MM.1S (cell line): Measurements from ENCODE around the gene GPRASP3.

Source experiments
- CTCF ChIP-seq: fragments of 300-600 bp; sonication (generic); IDR thresholded peaks from 2 replicates; pipeline ENCODE4 v1.5.1; 2016; ENCODE audit warnings: antibody characterized with exemption, low read length, mixed read lengths
- EZH2 ChIP-seq: fragments of 300-600 bp; sonication (generic); optimal IDR thresholded peaks from 2 replicates; pipeline ENCODE3; 2017; ENCODE audit warnings: low read depth, mild to moderate bottlenecking, antibody characterized with exemption, low read length, mixed read lengths

GRCh38 chrX:102696306-102696705 is 24.2 kb upstream of the GPRASP3 start:
- TF ChIP-seq CTCF (no peak), EZH2 (no peak)
